Right cardiac atrium (tissue), 5 donors: ENCODE data around the gene ZBED5. TPM values are rescaled to one million over a fixed set of nuclear protein-coding genes. Genes with fewer than 3 reads are reported as not detected.
A peak's percentile ranks its signal among the peaks of the same experiment; 100 is the strongest.
"Not testable (repeated sequence)": the region's sequence is repeated elsewhere in the genome, so short reads cannot be mapped to it uniquely, and the experiment has no call there.

ENCODE experiments used
- ATAC-seq, 2 donors: fragments of 200-7000 bp; cut with Tn5 transposase; one replicate each; pipeline versions ENCODE4 v1.8.0 to v1.9.1; 2020; ENCODE audit warnings: moderate library complexity in 2 of 2, mild to moderate bottlenecking in 1 of 2
- DNase-seq, 3 donors: peaks; one replicate each; pipeline ENCODE4 v3.0.0-alpha.2; 2020
- H3K27ac ChIP-seq: one replicate; pipeline ENCODE4 v1.5.1; 2013; ENCODE audit warnings: mild to moderate bottlenecking, low read length, control low read depth, moderate library complexity
- H3K27me3 ChIP-seq: one replicate; pipeline ENCODE4 v1.6.1; 2013; ENCODE audit not compliant: control insufficient read depth, insufficient read depth
- H3K4me1 ChIP-seq: one replicate; pipeline ENCODE4 v1.6.1; 2013; ENCODE audit warnings: low read length; ENCODE audit not compliant: control insufficient read depth, insufficient read depth
- H3K4me3 ChIP-seq: one replicate; pipeline ENCODE4 v1.5.1; 2013; ENCODE audit warnings: low read length, control low read depth
- H3K9me3 ChIP-seq: one replicate; pipeline ENCODE4 v1.6.1; 2013; ENCODE audit warnings: low read length; ENCODE audit not compliant: control insufficient read depth
- WGBS: extraction: QIAGEN DNeasy Blood & Tissue Kit; methylation state at CpG from one replicate; pipeline ENCODE4 v1.1.7; 2013; 5-methylcytosine and 5-hydroxymethylcytosine counted together
- intact Hi-C, 4 donors: fragments of 100-400 bp; cut with DNase I; formaldehyde crosslinking; loops; one replicate each; pipeline versions ENCODE4 v1.11.0 to v1.14.0; 2022 to 2023
- polyA plus RNA-seq: library from polyadenylated mRNA; stranded (reverse); fragments of 200-250 nt; gene quantifications from one replicate; pipeline ENCODE4 v1.2.3, GENCODE V29; 2013
- total RNA-seq, 4 donors: library from RNA; stranded (reverse); fragmentation: NEBNext Ultra II Directional; extraction: Animal tissue kit (Norgen Biotek cat#: 25700); gene quantifications; one replicate each; pipeline ENCODE4 v1.2.1, GENCODE V29; 2021
- donor health status: healthy with polysubstance abuse.
- donor health status: DM: no; HTN: yes; CAD: no.
- donor health status: DM: no; HTN: no; CAD: no.
- donor health status: DM: no; HTN: yes; CAD: no; lungs with severe emphysema.
- donor health status: DM: yes; HTN: yes; CAD: no.

The ZBED5 gene
- total and polyA plus RNA-seq, 5 donors: 23.8 to 46.7 (median 43.1) TPM

- 92% methylated on average over 2 of the region's 2 CpGs for WGBS
- Histone ChIP-seq H3K4me3 (no peak overlapping the region), H3K4me1 (peaks cover 23% of the 10 kb centered on the region), H3K27me3 (no peaks in the 10 kb centered on the region), H3K9me3 (no peaks in the 10 kb centered on the region), H3K27ac (no peak overlapping the region)
- ATAC-seq (no peak), DNase-seq (no peak)
- intact Hi-C loops: loop anchor here in 1 of 4 donors (5.0 kb wide), 1 partner anchor 33 kb away; no protein-coding TSS in a partner anchor
These were observed 37.4 kb upstream of the ZBED5 start for GRCh38 chr11:10895285-10895684.

- DNase-seq: no peak
- Histone ChIP-seq H3K27me3 (no peaks in the 10 kb centered on the region), H3K4me1 (peaks cover 19% of the 10 kb centered on the region), H3K9me3 (no peaks in the 10 kb centered on the region), H3K4me3 (no peak overlapping the region), H3K27ac (peak overlapping the region; percentile 31)
- intact Hi-C loops: loop anchor here in 1 of 4 donors (5.0 kb wide), 1 partner anchor 32 kb away; no protein-coding TSS in a partner anchor
- WGBS: 79% methylated on average over 1 of the region's 1 CpG
- ATAC-seq: no peak
These were observed 36.8 kb upstream of the ZBED5 start for GRCh38 chr11:10894666-10895065.

- Histone ChIP-seq H3K27ac (no peak overlapping the region), H3K9me3 (no peaks in the 10 kb centered on the region), H3K4me1 (peaks cover 11% of the 10 kb centered on the region), H3K27me3 (no peaks in the 10 kb centered on the region), H3K4me3 (no peak overlapping the region)
- no peak for DNase-seq
- intact Hi-C loops: no loop called here
- peak; percentile 55 to 72 for ATAC-seq
These were observed 35.9 kb upstream of the ZBED5 start for GRCh38 chr11:10893714-10894151.

GRCh38 chr11:10892250-10892649, 34.4 kb upstream of the ZBED5 start:
- Histone ChIP-seq H3K27ac (no peak overlapping the region), H3K4me1 (peaks cover 6% of the 10 kb centered on the region)
- WGBS: 69% methylated on average over 2 of the region's 2 CpGs

GRCh38 chr11:10891151-10891720, 33.4 kb upstream of the ZBED5 start:
- DNase-seq (no peak), ATAC-seq (no peak)
- H3K4me3 ChIP-seq: no peak overlapping the region
- no peak overlapping the region for H3K27ac ChIP-seq
- H3K4me1 ChIP-seq: peaks cover 6% of the 10 kb centered on the region
- no peaks in the 10 kb centered on the region for H3K27me3 ChIP-seq
- intact Hi-C loops: no loop called here
- 87% methylated on average over 1 of the region's 1 CpG for WGBS
- H3K9me3 ChIP-seq: no peaks in the 10 kb centered on the region

More at GRCh38 chr11:10892250-10892649, 34.4 kb upstream of the ZBED5 start:
- H3K27me3 ChIP-seq: no peaks in the 10 kb centered on the region
- DNase-seq (no peak), ATAC-seq (no peak)
- H3K4me3 ChIP-seq: no peak overlapping the region
- intact Hi-C loops: no loop called here
- no peaks in the 10 kb centered on the region for H3K9me3 ChIP-seq

GRCh38 chr11:10890083-10890482, 32.2 kb upstream of the ZBED5 start:
- H3K27me3 ChIP-seq, H3K4me3 ChIP-seq, ATAC-seq, DNase-seq, H3K9me3 ChIP-seq, H3K4me1 ChIP-seq, intact Hi-C loops, H3K27ac ChIP-seq: not testable (repeated sequence)

GRCh38 chr11:10887307-10887706, 29.5 kb upstream of the ZBED5 start:
- H3K4me1 ChIP-seq: no peaks in the 10 kb centered on the region
- H3K27ac ChIP-seq: no peak overlapping the region
- no peaks in the 10 kb centered on the region for H3K27me3 ChIP-seq
- no peak for DNase-seq
- no peak for ATAC-seq
- H3K4me3 ChIP-seq: no peak overlapping the region
- intact Hi-C loops: no loop called here
- H3K9me3 ChIP-seq: no peaks in the 10 kb centered on the region

- no peak overlapping the region for H3K27ac ChIP-seq
- no peaks in the 10 kb centered on the region for H3K27me3 ChIP-seq
- ATAC-seq: no peak
- WGBS: 74% methylated on average over 3 of the region's 3 CpGs
- no peak overlapping the region for H3K4me3 ChIP-seq
- intact Hi-C loops: no loop called here
- no peaks in the 10 kb centered on the region for H3K4me1 ChIP-seq
- no peaks in the 10 kb centered on the region for H3K9me3 ChIP-seq
- DNase-seq: no peak
These were observed 28.9 kb upstream of the ZBED5 start for GRCh38 chr11:10886652-10887250.

GRCh38 chr11:10885703-10886363, 28.0 kb upstream of the ZBED5 start:
- Histone ChIP-seq H3K27me3 (no peaks in the 10 kb centered on the region), H3K9me3 (no peaks in the 10 kb centered on the region), H3K4me3 (no peak overlapping the region), H3K27ac (no peak overlapping the region), H3K4me1 (no peaks in the 10 kb centered on the region)
- intact Hi-C loops: no loop called here
- no peak for DNase-seq
- ATAC-seq: peak; percentile 88 to 96
- 23% methylated on average over 2 of the region's 2 CpGs for WGBS

- DNase-seq, H3K4me1 ChIP-seq, H3K4me3 ChIP-seq, ATAC-seq, intact Hi-C loops, H3K27ac ChIP-seq, H3K9me3 ChIP-seq, H3K27me3 ChIP-seq: not testable (repeated sequence)
- WGBS: 97% methylated on average over 4 of the region's 4 CpGs
These were observed 26.4 kb upstream of the ZBED5 start for GRCh38 chr11:10884292-10884691.

GRCh38 chr11:10881892-10882291, 24.0 kb upstream of the ZBED5 start:
- Histone ChIP-seq H3K4me3 (no peak overlapping the region), H3K4me1 (no peaks in the 10 kb centered on the region), H3K27me3 (no peaks in the 10 kb centered on the region), H3K27ac (no peak overlapping the region), H3K9me3 (no peaks in the 10 kb centered on the region)
- intact Hi-C loops: no loop called here
- no peak for ATAC-seq
- WGBS: 95% methylated on average over 3 of the region's 3 CpGs
- no peak for DNase-seq
